ENCODE data around the gene OSER1.

DNA sequence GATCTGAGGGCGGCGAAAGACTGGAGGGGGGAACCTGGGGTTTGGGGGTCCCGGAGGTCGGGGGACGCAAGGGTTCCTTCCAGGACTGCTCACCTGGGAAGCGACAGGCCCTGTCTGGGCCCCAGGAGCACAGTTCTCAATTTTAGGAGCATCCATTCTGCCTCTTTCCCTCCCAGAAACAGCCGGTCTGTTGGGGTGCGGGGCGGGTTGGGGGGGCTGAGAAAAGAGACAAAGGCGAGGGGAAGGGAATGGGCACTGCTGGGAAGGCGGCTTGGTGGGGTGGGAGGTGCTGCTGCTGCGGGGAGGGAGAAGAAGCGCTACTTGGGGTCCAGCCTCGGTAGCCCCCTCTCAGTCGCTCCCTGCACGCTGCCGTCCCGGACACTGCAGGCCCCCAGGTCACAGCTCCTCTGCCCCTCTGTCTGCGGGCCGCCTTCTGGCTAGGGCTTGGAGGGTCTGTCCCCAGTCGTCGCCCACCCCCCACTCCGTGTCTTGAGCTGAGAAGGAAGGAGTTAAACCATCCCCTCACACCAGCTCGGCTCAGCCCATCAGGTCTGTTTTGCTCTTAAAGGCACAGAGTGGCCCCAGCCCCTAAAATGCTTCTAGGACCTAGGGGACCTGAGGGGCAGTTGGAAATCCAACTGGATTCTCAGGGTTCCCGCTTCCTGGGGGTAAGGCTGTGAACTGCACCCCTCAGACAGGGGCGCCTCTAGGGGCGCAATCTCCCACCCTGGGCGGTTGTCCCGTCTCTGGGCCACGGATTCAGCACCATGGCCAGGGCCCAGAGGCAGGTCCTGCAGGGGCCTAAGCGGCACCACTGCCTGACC is 37.2 kb upstream of the OSER1 start:
- TF ChIP-seq, protein P1, sequence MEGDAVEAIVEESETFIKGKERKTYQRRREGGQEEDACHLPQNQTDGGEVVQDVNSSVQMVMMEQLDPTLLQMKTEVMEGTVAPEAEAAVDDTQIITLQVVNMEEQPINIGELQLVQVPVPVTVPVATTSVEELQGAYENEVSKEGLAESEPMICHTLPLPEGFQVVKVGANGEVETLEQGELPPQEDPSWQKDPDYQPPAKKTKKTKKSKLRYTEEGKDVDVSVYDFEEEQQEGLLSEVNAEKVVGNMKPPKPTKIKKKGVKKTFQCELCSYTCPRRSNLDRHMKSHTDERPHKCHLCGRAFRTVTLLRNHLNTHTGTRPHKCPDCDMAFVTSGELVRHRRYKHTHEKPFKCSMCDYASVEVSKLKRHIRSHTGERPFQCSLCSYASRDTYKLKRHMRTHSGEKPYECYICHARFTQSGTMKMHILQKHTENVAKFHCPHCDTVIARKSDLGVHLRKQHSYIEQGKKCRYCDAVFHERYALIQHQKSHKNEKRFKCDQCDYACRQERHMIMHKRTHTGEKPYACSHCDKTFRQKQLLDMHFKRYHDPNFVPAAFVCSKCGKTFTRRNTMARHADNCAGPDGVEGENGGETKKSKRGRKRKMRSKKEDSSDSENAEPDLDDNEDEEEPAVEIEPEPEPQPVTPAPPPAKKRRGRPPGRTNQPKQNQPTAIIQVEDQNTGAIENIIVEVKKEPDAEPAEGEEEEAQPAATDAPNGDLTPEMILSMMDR (IDR thresholded peaks at IDR 0.05 in 2 of 3, conservative IDR thresholded peaks at IDR 0.05 in 1 of 3; ENCODE audit: insufficient read depth in 2 of 3, low read depth in 1 of 3, low read length in 3 of 3): peak; percentile 76 to 98 (median 79)
- TF ChIP-seq ZNF184 (CRISPR knock-in tag; IDR thresholded peaks at IDR 0.05) (no peak), ZNF121 (CRISPR knock-in tag; conservative IDR thresholded peaks at IDR 0.05) (no peak), POLR2AphosphoS5 (IDR thresholded peaks at IDR 0.05; ENCODE audit: control insufficient read depth, insufficient read depth, low read depth, low read length) (no peak), CBFB (CRISPR knock-in tag; IDR thresholded peaks at IDR 0.05) (no peak)
- TF ChIP-seq, protein P2, sequence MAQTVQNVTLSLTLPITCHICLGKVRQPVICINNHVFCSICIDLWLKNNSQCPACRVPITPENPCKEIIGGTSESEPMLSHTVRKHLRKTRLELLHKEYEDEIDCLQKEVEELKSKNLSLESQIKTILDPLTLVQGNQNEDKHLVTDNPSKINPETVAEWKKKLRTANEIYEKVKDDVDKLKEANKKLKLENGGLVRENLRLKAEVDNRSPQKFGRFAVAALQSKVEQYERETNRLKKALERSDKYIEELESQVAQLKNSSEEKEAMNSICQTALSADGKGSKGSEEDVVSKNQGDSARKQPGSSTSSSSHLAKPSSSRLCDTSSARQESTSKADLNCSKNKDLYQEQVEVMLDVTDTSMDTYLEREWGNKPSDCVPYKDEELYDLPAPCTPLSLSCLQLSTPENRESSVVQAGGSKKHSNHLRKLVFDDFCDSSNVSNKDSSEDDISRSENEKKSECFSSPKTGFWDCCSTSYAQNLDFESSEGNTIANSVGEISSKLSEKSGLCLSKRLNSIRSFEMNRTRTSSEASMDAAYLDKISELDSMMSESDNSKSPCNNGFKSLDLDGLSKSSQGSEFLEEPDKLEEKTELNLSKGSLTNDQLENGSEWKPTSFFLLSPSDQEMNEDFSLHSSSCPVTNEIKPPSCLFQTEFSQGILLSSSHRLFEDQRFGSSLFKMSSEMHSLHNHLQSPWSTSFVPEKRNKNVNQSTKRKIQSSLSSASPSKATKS (CRISPR knock-in tag; IDR thresholded peaks at IDR 0.05): no peak
